ENCODE results near the gene SDHB. TPM values are rescaled to one million over a fixed set of nuclear protein-coding genes. Genes with fewer than 3 reads are reported as not detected.
"Not testable (repeated sequence)": the region's sequence is repeated elsewhere in the genome, so short reads cannot be mapped to it uniquely, and the experiment has no call there.

SDHB gene
- total RNA-seq, 1 donor from 2014 or later, result 79.8 TPM

DNA sequence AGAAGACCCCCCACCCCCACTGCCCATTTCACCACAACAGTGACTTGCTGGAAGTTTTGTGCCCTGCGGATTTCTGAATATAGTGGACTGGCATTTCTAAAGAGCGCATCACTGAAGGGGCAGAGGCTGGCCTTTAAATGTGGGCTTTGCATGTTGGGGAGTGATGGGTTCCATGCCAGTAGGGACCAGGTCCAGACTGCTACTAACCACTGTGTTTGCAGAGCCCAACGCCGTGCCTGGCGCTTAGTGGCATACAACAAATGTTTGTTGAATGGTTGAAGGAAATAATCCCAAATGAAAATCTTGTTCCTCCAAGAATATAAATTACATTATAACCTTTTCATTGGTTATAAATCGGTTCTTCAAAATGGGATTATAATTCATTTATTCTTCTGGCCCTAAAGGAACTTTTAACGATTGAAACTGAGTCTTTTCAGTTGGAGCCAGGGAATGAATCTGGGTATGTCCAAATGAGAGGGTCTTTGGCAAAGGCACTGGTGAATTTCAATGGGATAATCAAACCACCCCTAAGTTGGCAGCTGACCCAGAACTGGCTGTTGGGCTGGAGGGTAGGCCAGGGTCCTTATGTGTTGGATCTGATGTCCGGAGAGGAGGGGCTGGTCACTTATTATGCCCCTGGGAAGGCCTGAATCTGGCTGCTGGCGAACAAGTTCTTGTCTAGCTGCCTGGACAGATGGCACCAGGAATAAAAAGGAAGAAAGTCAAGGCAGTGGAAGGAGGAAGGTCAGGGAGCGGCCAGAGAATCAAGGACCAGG is 13.8 kb upstream of the SDHB start:
- Histone ChIP-seq H3K9me3 (peaks cover 4% of the 10 kb centered on the region), H3K27ac (peak overlapping the region; percentile 24), H3K4me1 (no peaks in the 10 kb centered on the region), H3K27me3 (ENCODE audit: low read depth) (no peaks in the 10 kb centered on the region), H3K4me3 (no peak overlapping the region), H3K36me3 (no peaks in the 10 kb centered on the region)
- intact Hi-C loops (cut with DNase I), result no loop called here
- no peak for TF ChIP-seq CTCF (IDR thresholded peaks at IDR 0.05)
- no peak for ATAC-seq
- DNase-seq, result no peak

DNA sequence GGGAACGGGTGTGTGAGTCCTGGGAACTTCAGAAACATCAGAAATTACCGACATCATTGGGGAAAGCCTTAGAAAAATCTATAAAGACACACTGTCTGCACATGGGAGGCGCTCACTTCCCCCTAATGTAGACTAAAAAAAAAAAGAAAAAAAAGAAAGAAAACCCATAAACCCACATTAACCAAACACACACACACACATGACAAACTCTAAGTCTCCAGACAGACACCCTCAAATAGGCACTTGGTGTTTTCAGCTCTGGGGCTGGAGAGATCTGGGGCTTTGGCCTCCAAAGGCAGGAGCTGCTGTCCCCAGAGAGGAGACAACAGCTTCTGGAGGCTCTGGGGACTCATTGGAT is 13.2 kb upstream of the SDHB start:
- Histone ChIP-seq H3K4me3 (no peak overlapping the region), H3K9me3 (peaks cover 4% of the 10 kb centered on the region), H3K36me3 (no peaks in the 10 kb centered on the region), H3K4me1 (no peaks in the 10 kb centered on the region), H3K27ac (peak overlapping the region; percentile 24), H3K27me3 (ENCODE audit: low read depth) (no peaks in the 10 kb centered on the region)
- DNase-seq (no peak), ATAC-seq (peak; percentile 26 to 46)
- intact Hi-C loops (cut with DNase I), result no loop called here
- TF ChIP-seq CTCF (IDR thresholded peaks at IDR 0.05), result no peak

DNA sequence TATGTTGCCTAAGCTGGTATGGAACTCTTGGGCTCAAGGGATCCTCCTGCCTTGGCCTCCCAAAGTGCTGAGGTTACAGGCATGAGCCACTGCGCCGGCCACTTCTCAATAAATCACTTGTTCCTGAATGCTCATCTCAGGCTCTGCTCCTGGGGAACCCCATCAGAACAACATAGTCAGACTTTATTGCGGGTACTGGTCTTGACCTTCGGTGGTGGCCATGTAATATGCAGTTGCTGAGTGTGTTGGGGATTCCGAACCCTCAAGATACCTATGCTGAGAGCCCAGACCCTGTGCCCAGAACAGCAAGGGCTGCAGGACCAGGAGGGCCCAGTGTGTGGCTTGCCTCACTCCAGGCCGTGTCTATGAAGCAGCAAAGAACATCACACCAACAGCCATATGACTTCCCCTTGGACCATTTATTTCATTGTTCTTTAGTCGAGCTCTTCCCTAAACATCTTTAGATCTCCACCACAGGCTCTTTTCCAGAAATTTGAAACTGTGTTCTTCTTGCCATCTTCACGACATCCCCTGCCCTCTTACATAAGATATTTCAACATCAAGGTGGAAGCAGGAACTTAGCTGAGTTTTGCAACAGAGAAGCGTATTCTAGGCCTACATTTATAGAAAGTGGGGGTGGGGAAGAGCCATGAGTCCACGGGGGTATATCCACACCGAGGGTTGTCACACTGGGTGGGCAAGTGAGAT is 12.7 kb upstream of the SDHB start:
- Histone ChIP-seq H3K4me1 (no peaks in the 10 kb centered on the region), H3K27me3 (ENCODE audit: low read depth) (no peaks in the 10 kb centered on the region), H3K4me3 (no peak overlapping the region), H3K36me3 (no peaks in the 10 kb centered on the region), H3K27ac (peak overlapping the region; percentile 60), H3K9me3 (peaks cover 4% of the 10 kb centered on the region)
- intact Hi-C loops (cut with DNase I), result no loop called here
- no peak for TF ChIP-seq CTCF (IDR thresholded peaks at IDR 0.05)
- ATAC-seq (peak; percentile 48 to 55), DNase-seq (no peak)

DNA sequence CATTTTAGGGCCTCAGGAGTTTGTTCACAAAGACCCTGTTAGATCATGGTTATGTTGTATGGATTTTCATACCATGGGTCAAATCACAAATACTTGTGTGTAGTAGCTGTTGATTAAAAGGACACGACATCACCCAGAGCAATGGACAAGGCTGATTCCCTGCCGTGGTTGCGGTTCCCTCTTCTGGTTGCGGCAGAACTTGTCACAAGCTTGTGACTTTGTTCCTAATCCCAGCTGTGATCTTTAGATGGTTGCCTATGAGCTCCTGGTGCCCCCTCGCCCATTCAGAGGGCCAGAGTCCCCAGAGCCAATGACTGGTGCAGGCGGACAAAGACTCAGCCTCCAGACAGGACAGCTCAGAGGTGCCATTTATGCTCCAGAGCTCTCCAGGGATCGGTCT is 11.8 kb upstream of the SDHB start:
- no peak for TF ChIP-seq CTCF (IDR thresholded peaks at IDR 0.05)
- Histone ChIP-seq H3K27ac (peak overlapping the region; percentile 60), H3K36me3 (no peaks in the 10 kb centered on the region), H3K9me3 (peaks cover 4% of the 10 kb centered on the region), H3K27me3 (ENCODE audit: low read depth) (no peaks in the 10 kb centered on the region), H3K4me3 (no peak overlapping the region), H3K4me1 (no peaks in the 10 kb centered on the region)
- intact Hi-C loops (cut with DNase I), result no loop called here
- DNase-seq (no peak), ATAC-seq (peak in 1 of 2 donors; percentile 12)

DNA sequence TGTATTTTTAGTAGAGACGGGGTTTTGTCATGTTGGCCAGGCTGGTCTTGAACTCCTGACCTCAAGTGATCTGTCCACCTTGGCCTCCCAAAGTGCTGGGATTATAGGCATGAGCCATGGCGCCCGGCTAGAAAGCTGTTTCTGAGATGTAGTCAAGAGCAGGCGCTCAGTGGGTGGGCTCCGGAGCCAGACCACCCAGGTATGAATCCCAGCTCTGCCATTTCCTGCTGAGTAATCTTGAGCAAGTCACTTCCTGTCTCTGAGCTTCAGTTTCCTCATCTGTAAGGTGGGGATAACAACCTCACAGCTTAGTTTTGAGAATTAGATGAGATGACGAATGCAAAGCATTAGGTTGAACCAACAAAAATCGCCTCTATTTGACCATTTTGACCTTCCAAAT is 8.9 kb upstream of the SDHB start:
- DNase-seq; H3K36me3 ChIP-seq; H3K27me3 ChIP-seq (ENCODE audit: low read depth); intact Hi-C loops (cut with DNase I); H3K27ac ChIP-seq; ATAC-seq; H3K9me3 ChIP-seq; H3K4me1 ChIP-seq; H3K4me3 ChIP-seq: not testable (repeated sequence)

DNA sequence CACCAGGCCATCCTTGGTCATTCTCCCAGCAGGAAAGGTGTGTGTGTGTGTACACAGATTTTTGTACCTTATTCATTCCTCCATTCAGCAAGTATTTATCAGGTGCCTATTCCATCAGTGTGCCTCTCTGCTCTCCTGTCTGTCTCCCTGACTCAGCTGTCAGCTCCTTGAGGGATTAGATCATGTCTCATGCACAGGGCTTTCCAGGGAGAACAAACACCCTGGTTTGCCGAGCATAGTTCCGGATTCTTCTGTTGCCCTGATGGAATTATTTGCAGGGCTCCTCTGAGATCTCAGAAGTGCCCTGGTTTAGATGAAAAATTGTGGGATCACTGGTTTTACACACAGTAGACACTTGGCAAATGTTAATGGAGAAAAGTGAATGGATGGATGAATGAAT is 8.1 kb upstream of the SDHB start:
- Histone ChIP-seq H3K4me3 (no peak overlapping the region), H3K27ac (no peak overlapping the region), H3K36me3 (no peaks in the 10 kb centered on the region), H3K4me1 (peaks cover 6% of the 10 kb centered on the region), H3K27me3 (ENCODE audit: low read depth) (no peaks in the 10 kb centered on the region), H3K9me3 (peaks cover 4% of the 10 kb centered on the region)
- intact Hi-C loops (cut with DNase I), result no loop called here
- TF ChIP-seq CTCF (IDR thresholded peaks at IDR 0.05), result no peak
- DNase-seq (no peak), ATAC-seq (no peak)

Measured in lower lobe of right lung (tissue), 2 donors.